B cell (primary cell): ENCODE results near the gene LIN7A.

ENCODE experiments used
- CTCF ChIP-seq: fragments of 200-600 bp; IDR thresholded peaks from one replicate; pipeline ENCODE4 v1.8.0; 2022; ENCODE audit warnings: antibody characterized with exemption, mild to moderate bottlenecking
- EZH2 ChIP-seq: IDR thresholded peaks from 2 replicates; pipeline ENCODE4 v1.6.1; 2012; ENCODE audit warnings: borderline replicate concordance, low read depth, mild to moderate bottlenecking, moderate library complexity, low read length; ENCODE audit not compliant: insufficient read depth, poor library complexity, severe bottlenecking

- TF ChIP-seq CTCF (no peak), EZH2 (no peak)
These were observed 29.8 kb upstream of the LIN7A start for GRCh38 chr12:80967565-80967964.
